SU-DHL-6 (cell line): ENCODE results near the gene DBET.
"Not testable (repeated sequence)": the region's sequence is repeated elsewhere in the genome, so short reads cannot be mapped to it uniquely, and the experiment has no call there.

Experiments used
- CTCF ChIP-seq: fragments of 200-600 bp; sonication (generic); IDR thresholded peaks from one replicate; pipeline ENCODE4 v1.5.1; 2017; ENCODE audit warnings: antibody characterized with exemption, mild to moderate bottlenecking, low read length, moderate library complexity; ENCODE audit not compliant: insufficient read depth, poor library complexity, severe bottlenecking
- EZH2phosphoT487 ChIP-seq: fragments of 200-600 bp; sonication (generic), shearing (Covaris generic); conservative IDR thresholded peaks from 2 replicates; pipeline ENCODE4 v1.6.1; 2018; ENCODE audit warnings: mild to moderate bottlenecking, antibody characterized with exemption, low read length, moderate library complexity, mixed read lengths

- TF ChIP-seq EZH2phosphoT487, CTCF: not testable (repeated sequence)
Measured at GRCh38 chr4:190058997-190059396, 5.3 kb upstream of the DBET start.
